HCT116 (cell line): Measurements from ENCODE around the gene NR2C2AP. TPM values are rescaled to one million over a fixed set of nuclear protein-coding genes. Genes with fewer than 3 reads are reported as not detected.

Source experiments
- ATAC-seq: fragments of 200-7000 bp; cut with Tn5 transposase; 2 replicates; pipeline ENCODE4 v1.9.1; 2020; ENCODE audit warnings: mild to moderate bottlenecking, moderate library complexity
- BruUV-seq: library from RNA; stranded (reverse); fragments of 400-500 nt; replicated peaks from 2 replicates; lab custom pipeline; 2021; lab: Mats Ljungman, UMichigan
- CTCF ChIA-PET: fragments of 300-600 bp; sonication (Branson Sonifier 250); formaldehyde crosslinking; loops from one replicate; lab custom pipeline; 2021; ENCODE audit warnings: antibody characterized with exemption; lab: Charles Lee
- POLR2A ChIA-PET: fragments of 300-600, 350-600 bp; sonication (Branson Sonifier 250); formaldehyde crosslinking; loops from one replicate; lab custom pipeline; 2021; ENCODE audit warnings: antibody characterized with exemption; lab: Charles Lee
- RAD21 ChIA-PET, 2 experiments: fragments of 300-600 bp; sonication (Branson Sonifier 250); formaldehyde crosslinking; loops; one replicate each; lab custom pipeline; 2023; ENCODE audit warnings: low total read pairs in 2 of 2; ENCODE audit not compliant: uncharacterized antibody in 2 of 2, unreplicated experiment in 2 of 2, low non-redundant PET in 1 of 2; lab: Charles Lee
- DNase-seq: peaks from one replicate; pipeline ENCODE4 v3.0.0-alpha.2; 2010; ENCODE audit warnings: low read depth, low spot score
- H2AFZ ChIP-seq: fragments of 200-600 bp; shearing (Covaris generic), sonication (generic); 2 replicates; pipeline ENCODE4 v1.6.1; 2017; ENCODE audit warnings: low read depth, mixed run types, mixed read lengths, antibody characterized with exemption, low read length; ENCODE audit not compliant: poor library complexity, severe bottlenecking
- H3K27ac ChIP-seq: 2 replicates; pipeline ENCODE4 v1.5.1; 2012; ENCODE audit warnings: low read depth, low read length
- H3K27me3 ChIP-seq: fragments of 200-600 bp; sonication (generic); 2 replicates; pipeline ENCODE4 v1.6.1; 2016; ENCODE audit warnings: mixed run types, low read length, mixed read lengths; ENCODE audit not compliant: insufficient read depth
- H3K36me3 ChIP-seq, 2 experiments: fragments of 200-500 bp in 1 of 2; fragments of 200-600 bp in 1 of 2; sonication (Bioruptor generic) in 1 of 2; sonication (generic) in 1 of 2; 2 replicates each; pipeline versions ENCODE4 v1.5.1 to v1.6.1; 2014 to 2016; ENCODE audit warnings: low read length in 2 of 2, inconsistent platforms in 1 of 2, mixed read lengths in 1 of 2, mixed run types in 1 of 2; ENCODE audit not compliant: insufficient read depth in 2 of 2, control insufficient read depth in 1 of 2
- H3K4me1 ChIP-seq, 2 experiments: fragments of 200-600 bp in 1 of 2; sonication (generic) in 1 of 2; 2 replicates each; pipeline versions ENCODE4 v1.5.1 to v1.6.1; 2012 to 2017; ENCODE audit warnings: low read length in 2 of 2, inconsistent platforms in 1 of 2, mild to moderate bottlenecking in 1 of 2, mixed read lengths in 1 of 2, mixed run types in 1 of 2, moderate library complexity in 1 of 2; ENCODE audit not compliant: insufficient read depth in 2 of 2, control insufficient read depth in 1 of 2
- H3K4me2 ChIP-seq: fragments of 200-600 bp; sonication (generic); 2 replicates; pipeline ENCODE4 v1.6.1; 2017; ENCODE audit warnings: mixed run types, low read length, mixed read lengths
- H3K4me3 ChIP-seq, 2 experiments: fragments of 200-600 bp in 1 of 2; sonication (generic) in 1 of 2; replicated peaks in 1 of 2; 2 replicates each; pipeline ENCODE4 v1.5.1; 2011 to 2016; ENCODE audit warnings: low read length in 2 of 2, control low read depth in 1 of 2, low read depth in 1 of 2, mild to moderate bottlenecking in 1 of 2, mixed read lengths in 1 of 2, mixed run types in 1 of 2
- H3K79me2 ChIP-seq: fragments of 200-600 bp; sonication (generic); 2 replicates; pipeline ENCODE4 v1.6.1; 2017; ENCODE audit warnings: mild to moderate bottlenecking, mixed run types, low read length, moderate library complexity, mixed read lengths; ENCODE audit not compliant: insufficient read depth
- H3K9ac ChIP-seq: fragments of 200-600 bp; sonication (generic); 2 replicates; pipeline ENCODE4 v1.6.1; 2016; ENCODE audit warnings: low read length, mixed read lengths
- H3K9me2 ChIP-seq: fragments of 200-600 bp; sonication (generic), shearing (Covaris generic); 2 replicates; pipeline ENCODE4 v1.6.1; 2017; ENCODE audit warnings: mixed run types, mild to moderate bottlenecking, moderate library complexity; ENCODE audit not compliant: insufficient read depth
- H3K9me3 ChIP-seq, 2 experiments: fragments of 200-500 bp in 1 of 2; fragments of 200-600 bp in 1 of 2; sonication (Bioruptor generic) in 1 of 2; sonication (generic) in 1 of 2; 2 replicates each; pipeline ENCODE4 v1.6.1; 2014 to 2017; ENCODE audit warnings: low read length in 2 of 2, mixed read lengths in 2 of 2, inconsistent platforms in 1 of 2, low read depth in 1 of 2, mild to moderate bottlenecking in 1 of 2, mixed run types in 1 of 2, moderate library complexity in 1 of 2; ENCODE audit not compliant: control insufficient read depth in 1 of 2, insufficient read depth in 1 of 2
- H4K20me1 ChIP-seq: fragments of 200-600 bp; sonication (generic), shearing (Covaris generic); 2 replicates; pipeline ENCODE4 v1.6.1; 2017; ENCODE audit warnings: mixed run types, mild to moderate bottlenecking, moderate library complexity; ENCODE audit not compliant: insufficient read depth
- CBX3 ChIP-seq: IDR thresholded peaks from 2 replicates; pipeline ENCODE4 v1.6.1; 2012; ENCODE audit warnings: low read depth
- CEBPB ChIP-seq: IDR thresholded peaks from 2 replicates; pipeline ENCODE4 v1.6.1; 2012; ENCODE audit warnings: low read depth
- EGR1 ChIP-seq: IDR thresholded peaks from 2 replicates; pipeline ENCODE4 v1.6.1; 2012; ENCODE audit warnings: low read depth
- ELF1 ChIP-seq: IDR thresholded peaks from 2 replicates; pipeline ENCODE4 v1.6.1; 2012; ENCODE audit warnings: low read depth, borderline replicate concordance
- EZH2 ChIP-seq: fragments of 200-600 bp; sonication (generic); IDR thresholded peaks from 2 replicates; pipeline ENCODE4 v1.6.1; 2017; ENCODE audit warnings: antibody characterized with exemption, mixed run types
- EZH2phosphoT487 ChIP-seq: fragments of 200-600 bp; IDR thresholded peaks from 2 replicates; pipeline ENCODE4 v1.6.1; 2018; ENCODE audit warnings: antibody characterized with exemption, borderline replicate concordance
- FOSL1 ChIP-seq: IDR thresholded peaks from 2 replicates; pipeline ENCODE4 v1.6.1; 2012; ENCODE audit warnings: low read depth
- JUND ChIP-seq: IDR thresholded peaks from 2 replicates; pipeline ENCODE4 v1.6.1; 2012
- POLR2AphosphoS5 ChIP-seq: IDR thresholded peaks from 2 replicates; pipeline ENCODE4 v1.6.1; 2011; ENCODE audit warnings: mild to moderate bottlenecking, low read depth, low read length, moderate library complexity
- RAD21 ChIP-seq: IDR thresholded peaks from 2 replicates; pipeline ENCODE4 v1.6.1; 2012; ENCODE audit warnings: low read depth, mild to moderate bottlenecking
- SIN3A ChIP-seq: IDR thresholded peaks from 2 replicates; pipeline ENCODE4 v1.6.1; 2012; ENCODE audit warnings: low read depth
- SP1 ChIP-seq: IDR thresholded peaks from 2 replicates; pipeline ENCODE4 v1.6.1; 2012; ENCODE audit warnings: low read depth
- TCF7L2 ChIP-seq: IDR thresholded peaks from 2 replicates; pipeline ENCODE4 v1.7.0; 2011; ENCODE audit warnings: borderline replicate concordance, inconsistent platforms; ENCODE audit not compliant: insufficient read depth, insufficient read length; ENCODE audit errors: extremely low read depth
- YY1 ChIP-seq: IDR thresholded peaks from 2 replicates; pipeline ENCODE4 v1.6.1; 2011; ENCODE audit warnings: low read length, low read depth, moderate library complexity, mild to moderate bottlenecking; ENCODE audit not compliant: insufficient replicate concordance; ENCODE audit errors: extremely low read depth
- ZFX ChIP-seq: fragments of 450-650 bp; IDR thresholded peaks from 2 replicates; pipeline ENCODE4 v1.6.1; 2017
- ZNF274 ChIP-seq: fragments of 200-500 bp; sonication (Bioruptor generic); IDR thresholded peaks from 2 replicates; pipeline ENCODE4 v1.6.1; 2014; ENCODE audit warnings: mild to moderate bottlenecking, low read depth, low read length, inconsistent platforms
- intact Hi-C: fragments of 100-400 bp; cut with micrococcal nuclease; formaldehyde crosslinking; loops from 2 replicates; pipeline ENCODE4 v1.10.0; 2022
- total RNA-seq: library from RNA; stranded (reverse); gene quantifications from one replicate; pipeline ENCODE4 v1.2.1, GENCODE V29; 2021; ENCODE audit not compliant: unreplicated experiment
- TF ChIP-seq, protein P1 (sequence below): IDR thresholded peaks from 2 replicates; pipeline ENCODE4 v1.6.1; 2012
- TF ChIP-seq, protein P2 (sequence below): IDR thresholded peaks from 2 replicates; pipeline ENCODE4 v1.6.1; 2011; ENCODE audit warnings: mild to moderate bottlenecking, low read length, moderate library complexity; ENCODE audit not compliant: insufficient replicate concordance; ENCODE audit errors: extremely low read depth
- TF ChIP-seq, protein P3 (sequence below): IDR thresholded peaks from 2 replicates; pipeline ENCODE4 v1.6.1; 2012; ENCODE audit warnings: low read depth
- TF ChIP-seq, protein P4 (sequence below): IDR thresholded peaks from 2 replicates; pipeline ENCODE4 v1.6.1; 2012

Gene NR2C2AP
- total RNA-seq, 1 experiment from 2014 or later = 45.3 TPM

DNA sequence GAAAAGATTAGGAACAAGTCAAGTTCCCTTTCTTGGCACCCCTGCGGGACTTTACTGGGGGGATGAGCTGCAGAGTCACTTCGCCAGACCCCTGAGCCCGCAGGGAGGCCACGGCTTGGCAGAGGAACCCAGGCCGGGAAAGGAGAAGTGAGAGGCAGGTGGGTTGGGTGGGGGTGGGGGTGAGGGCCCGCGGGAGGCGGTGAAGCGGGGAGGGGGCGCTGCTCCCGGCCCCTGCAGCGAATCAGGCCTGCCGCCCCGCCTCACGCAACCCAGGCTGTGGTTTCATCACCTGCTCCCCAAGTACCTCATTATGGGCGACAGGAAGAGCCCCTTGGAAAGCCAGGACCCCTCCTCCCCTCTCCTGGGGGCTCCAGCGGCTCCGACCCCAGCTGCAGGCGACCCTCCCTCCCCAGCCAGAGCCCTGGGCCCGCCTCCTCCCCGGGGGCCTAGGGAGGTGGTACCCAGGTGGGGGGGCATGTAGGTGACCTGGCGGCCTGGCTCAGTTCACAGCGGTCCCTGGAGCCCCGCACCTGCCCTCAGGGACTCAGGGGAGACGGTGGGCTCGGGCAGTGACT, 42.7 kb downstream of the NR2C2AP start:
- Histone ChIP-seq H3K36me3 (no peaks in the 10 kb centered on the region), H3K9me2 (no peaks in the 10 kb centered on the region), H3K79me2 (no peaks in the 10 kb centered on the region), H3K9me3 (no peaks in the 10 kb centered on the region), H3K4me3 (no peak overlapping the region), H2AFZ (no peak overlapping the region), H4K20me1 (no peaks in the 10 kb centered on the region), H3K4me1 (no peaks in the 10 kb centered on the region), H3K9ac (no peak overlapping the region), H3K27me3 (no peaks in the 10 kb centered on the region), H3K27ac (no peak overlapping the region)
- RAD21 ChIA-PET = no interaction called here
- DNase-seq = no peak
- CTCF ChIA-PET = no interaction called here
- no TSS peak for BruUV-seq
- intact Hi-C loops = no loop called here
- ATAC-seq = no peak
- TF ChIP-seq, protein P1, sequence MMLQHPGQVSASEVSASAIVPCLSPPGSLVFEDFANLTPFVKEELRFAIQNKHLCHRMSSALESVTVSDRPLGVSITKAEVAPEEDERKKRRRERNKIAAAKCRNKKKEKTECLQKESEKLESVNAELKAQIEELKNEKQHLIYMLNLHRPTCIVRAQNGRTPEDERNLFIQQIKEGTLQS = no peak
- TF ChIP-seq EZH2 (no peak), JUND (no peak), EGR1 (no peak), CBX3 (no peak), TCF7L2 (no peak), ZNF274 (no peak), RAD21 (no peak), CEBPB (no peak), FOSL1 (no peak), ELF1 (no peak), POLR2AphosphoS5 (no peak), ZFX (no peak), YY1 (no peak), SP1 (no peak), EZH2phosphoT487 (no peak), SIN3A (no peak)
- TF ChIP-seq, protein P2, sequence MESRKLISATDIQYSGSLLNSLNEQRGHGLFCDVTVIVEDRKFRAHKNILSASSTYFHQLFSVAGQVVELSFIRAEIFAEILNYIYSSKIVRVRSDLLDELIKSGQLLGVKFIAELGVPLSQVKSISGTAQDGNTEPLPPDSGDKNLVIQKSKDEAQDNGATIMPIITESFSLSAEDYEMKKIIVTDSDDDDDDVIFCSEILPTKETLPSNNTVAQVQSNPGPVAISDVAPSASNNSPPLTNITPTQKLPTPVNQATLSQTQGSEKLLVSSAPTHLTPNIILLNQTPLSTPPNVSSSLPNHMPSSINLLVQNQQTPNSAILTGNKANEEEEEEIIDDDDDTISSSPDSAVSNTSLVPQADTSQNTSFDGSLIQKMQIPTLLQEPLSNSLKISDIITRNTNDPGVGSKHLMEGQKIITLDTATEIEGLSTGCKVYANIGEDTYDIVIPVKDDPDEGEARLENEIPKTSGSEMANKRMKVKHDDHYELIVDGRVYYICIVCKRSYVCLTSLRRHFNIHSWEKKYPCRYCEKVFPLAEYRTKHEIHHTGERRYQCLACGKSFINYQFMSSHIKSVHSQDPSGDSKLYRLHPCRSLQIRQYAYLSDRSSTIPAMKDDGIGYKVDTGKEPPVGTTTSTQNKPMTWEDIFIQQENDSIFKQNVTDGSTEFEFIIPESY = no peak
- TF ChIP-seq, protein P3, sequence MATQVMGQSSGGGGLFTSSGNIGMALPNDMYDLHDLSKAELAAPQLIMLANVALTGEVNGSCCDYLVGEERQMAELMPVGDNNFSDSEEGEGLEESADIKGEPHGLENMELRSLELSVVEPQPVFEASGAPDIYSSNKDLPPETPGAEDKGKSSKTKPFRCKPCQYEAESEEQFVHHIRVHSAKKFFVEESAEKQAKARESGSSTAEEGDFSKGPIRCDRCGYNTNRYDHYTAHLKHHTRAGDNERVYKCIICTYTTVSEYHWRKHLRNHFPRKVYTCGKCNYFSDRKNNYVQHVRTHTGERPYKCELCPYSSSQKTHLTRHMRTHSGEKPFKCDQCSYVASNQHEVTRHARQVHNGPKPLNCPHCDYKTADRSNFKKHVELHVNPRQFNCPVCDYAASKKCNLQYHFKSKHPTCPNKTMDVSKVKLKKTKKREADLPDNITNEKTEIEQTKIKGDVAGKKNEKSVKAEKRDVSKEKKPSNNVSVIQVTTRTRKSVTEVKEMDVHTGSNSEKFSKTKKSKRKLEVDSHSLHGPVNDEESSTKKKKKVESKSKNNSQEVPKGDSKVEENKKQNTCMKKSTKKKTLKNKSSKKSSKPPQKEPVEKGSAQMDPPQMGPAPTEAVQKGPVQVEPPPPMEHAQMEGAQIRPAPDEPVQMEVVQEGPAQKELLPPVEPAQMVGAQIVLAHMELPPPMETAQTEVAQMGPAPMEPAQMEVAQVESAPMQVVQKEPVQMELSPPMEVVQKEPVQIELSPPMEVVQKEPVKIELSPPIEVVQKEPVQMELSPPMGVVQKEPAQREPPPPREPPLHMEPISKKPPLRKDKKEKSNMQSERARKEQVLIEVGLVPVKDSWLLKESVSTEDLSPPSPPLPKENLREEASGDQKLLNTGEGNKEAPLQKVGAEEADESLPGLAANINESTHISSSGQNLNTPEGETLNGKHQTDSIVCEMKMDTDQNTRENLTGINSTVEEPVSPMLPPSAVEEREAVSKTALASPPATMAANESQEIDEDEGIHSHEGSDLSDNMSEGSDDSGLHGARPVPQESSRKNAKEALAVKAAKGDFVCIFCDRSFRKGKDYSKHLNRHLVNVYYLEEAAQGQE = no peak
- TF ChIP-seq, protein P4, sequence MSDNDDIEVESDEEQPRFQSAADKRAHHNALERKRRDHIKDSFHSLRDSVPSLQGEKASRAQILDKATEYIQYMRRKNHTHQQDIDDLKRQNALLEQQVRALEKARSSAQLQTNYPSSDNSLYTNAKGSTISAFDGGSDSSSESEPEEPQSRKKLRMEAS = no peak
- TF ChIP-seq, all 23 proteins: peak for 0
- POLR2A ChIA-PET = no interaction called here
- no peak overlapping the region for H3K4me2 ChIP-seq
